Thoracic aorta (tissue), 2 donors: ENCODE results near the gene CCM2L. TPM values are rescaled to one million over a fixed set of nuclear protein-coding genes. Genes with fewer than 3 reads are reported as not detected.

Source experiments
- ATAC-seq: fragments of 150-250 bp; one replicate; pipeline ENCODE4 v1.8.0; 2017; ENCODE audit warnings: low read depth; ENCODE audit not compliant: insufficient number of reproducible peaks, low FRiP score
- DNase-seq: peaks from one replicate; pipeline ENCODE4 v3.0.0-alpha.2; 2020; ENCODE audit warnings: low spot score
- H3K27ac ChIP-seq, 2 donors: fragments of 200-600 bp; sonication (generic); 1 replicate in 1 of 2; 2 replicates in 1 of 2; pipeline ENCODE4 v1.5.1; 2016; ENCODE audit warnings: mild to moderate bottlenecking in 2 of 2, moderate library complexity in 2 of 2
- H3K27me3 ChIP-seq: fragments of 200-600 bp; sonication (generic); replicated peaks from 2 replicates; pipeline ENCODE4 v1.6.0; 2016; ENCODE audit warnings: mild to moderate bottlenecking; ENCODE audit not compliant: insufficient read depth
- H3K36me3 ChIP-seq: fragments of 200-600 bp; sonication (generic); one replicate; pipeline ENCODE4 v1.5.1; 2016
- H3K4me1 ChIP-seq, 2 donors: fragments of 200-600 bp; sonication (generic); 1 replicate in 1 of 2; 2 replicates in 1 of 2; pipeline versions ENCODE4 v1.5.1 to v1.6.0; 2016; ENCODE audit warnings: low read depth in 2 of 2, mild to moderate bottlenecking in 1 of 2; ENCODE audit not compliant: control insufficient read depth in 1 of 2
- H3K4me3 ChIP-seq: fragments of 200-600 bp; sonication (generic); 2 replicates; pipeline ENCODE4 v1.5.1; 2016; ENCODE audit warnings: mild to moderate bottlenecking
- H3K9me3 ChIP-seq: fragments of 200-600 bp; sonication (generic); 2 replicates; pipeline ENCODE4 v1.5.1; 2016
- total RNA-seq, 2 donors: library from RNA; depleted of rRNA; stranded (reverse); fragments of >200 nt; gene quantifications; one replicate each; pipeline versions ENCODE4 v1.1.0 to v1.2.3, GENCODE V29; 2016
- TF ChIP-seq, protein P1 (sequence below): fragments of 200-600 bp; sonication (generic); IDR thresholded peaks from one replicate; pipeline ENCODE4 v1.5.1; 2019; ENCODE audit warnings: antibody characterized with exemption

The CCM2L gene
- total RNA-seq, 2 donors from 2014 or later, result 2.7 to 6.4 TPM

DNA sequence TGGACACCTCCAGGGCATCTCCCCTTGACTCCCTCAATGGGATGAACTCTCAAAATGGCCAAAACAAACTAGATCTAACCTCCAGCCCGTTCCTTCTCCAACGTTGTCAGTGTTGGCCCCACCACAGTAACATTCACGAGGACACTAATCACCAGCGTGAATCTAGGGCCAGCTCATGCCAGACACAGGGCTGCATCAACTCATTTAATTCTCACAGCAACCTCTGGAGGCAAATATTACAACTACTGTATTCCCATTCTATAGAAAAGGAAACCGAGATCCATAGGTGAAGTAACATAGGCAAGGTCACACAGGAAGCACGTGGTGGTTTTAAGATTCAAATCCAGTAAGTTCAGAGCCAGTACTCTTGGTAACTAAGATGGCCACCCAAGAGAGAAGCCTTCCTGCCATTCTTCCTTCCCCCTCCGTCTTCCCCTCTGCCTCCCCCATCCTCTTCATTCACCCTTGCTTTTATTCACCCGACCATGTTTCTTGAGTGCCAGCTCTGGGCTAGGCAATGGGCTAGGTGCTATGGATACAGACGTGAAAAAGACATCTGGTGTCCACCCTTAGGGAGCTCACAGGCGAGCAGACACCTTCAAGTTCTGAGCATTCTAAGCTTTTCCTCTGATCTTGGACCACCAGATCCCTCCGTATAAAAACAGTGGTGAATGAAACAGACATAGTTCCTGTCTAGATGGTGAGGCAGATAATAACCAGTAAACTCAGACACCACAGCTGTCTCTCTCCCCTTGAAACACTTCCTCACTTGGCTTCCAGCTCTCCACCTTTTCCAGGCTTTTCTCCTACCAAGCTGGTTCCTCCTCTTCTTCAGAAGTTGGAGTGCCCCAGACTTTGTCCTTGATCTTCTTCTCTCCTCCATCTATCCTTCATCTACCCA, 9.6 kb downstream of the CCM2L start:
- Histone ChIP-seq H3K27me3 (peaks cover 3% of the 10 kb centered on the region), H3K4me3 (peak overlapping the region; percentile 70), H3K9me3 (no peaks in the 10 kb centered on the region), H3K4me1 (peaks cover 0 to 6% of the 10 kb centered on the region in 2 donors), H3K36me3 (no peaks in the 10 kb centered on the region), H3K27ac (no peak overlapping the region)
- DNase-seq (no peak), ATAC-seq (no peak)
- TF ChIP-seq, protein P1, sequence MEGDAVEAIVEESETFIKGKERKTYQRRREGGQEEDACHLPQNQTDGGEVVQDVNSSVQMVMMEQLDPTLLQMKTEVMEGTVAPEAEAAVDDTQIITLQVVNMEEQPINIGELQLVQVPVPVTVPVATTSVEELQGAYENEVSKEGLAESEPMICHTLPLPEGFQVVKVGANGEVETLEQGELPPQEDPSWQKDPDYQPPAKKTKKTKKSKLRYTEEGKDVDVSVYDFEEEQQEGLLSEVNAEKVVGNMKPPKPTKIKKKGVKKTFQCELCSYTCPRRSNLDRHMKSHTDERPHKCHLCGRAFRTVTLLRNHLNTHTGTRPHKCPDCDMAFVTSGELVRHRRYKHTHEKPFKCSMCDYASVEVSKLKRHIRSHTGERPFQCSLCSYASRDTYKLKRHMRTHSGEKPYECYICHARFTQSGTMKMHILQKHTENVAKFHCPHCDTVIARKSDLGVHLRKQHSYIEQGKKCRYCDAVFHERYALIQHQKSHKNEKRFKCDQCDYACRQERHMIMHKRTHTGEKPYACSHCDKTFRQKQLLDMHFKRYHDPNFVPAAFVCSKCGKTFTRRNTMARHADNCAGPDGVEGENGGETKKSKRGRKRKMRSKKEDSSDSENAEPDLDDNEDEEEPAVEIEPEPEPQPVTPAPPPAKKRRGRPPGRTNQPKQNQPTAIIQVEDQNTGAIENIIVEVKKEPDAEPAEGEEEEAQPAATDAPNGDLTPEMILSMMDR, result no peak

DNA sequence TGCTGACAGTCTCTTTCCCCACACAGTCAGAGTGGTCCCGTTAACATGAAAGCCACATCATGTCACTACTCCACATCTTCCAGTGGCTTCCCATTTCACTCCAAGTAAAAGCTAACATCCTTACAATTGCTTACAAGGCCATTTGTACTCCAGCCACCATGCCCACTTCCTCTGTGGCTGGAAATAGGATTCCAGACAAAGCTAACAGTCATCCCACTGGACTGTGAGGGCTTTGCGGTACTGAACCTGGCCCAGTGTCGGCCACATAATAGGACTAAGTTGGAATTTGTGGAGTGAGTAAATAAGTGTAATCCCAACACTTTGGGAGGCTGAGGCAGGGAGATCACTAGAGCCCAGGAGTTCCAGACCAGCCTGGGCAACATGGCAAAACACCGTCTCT, 10.9 kb downstream of the CCM2L start:
- H3K27ac ChIP-seq, result no peak overlapping the region
- TF ChIP-seq, protein P1, result no peak
- H3K4me1 ChIP-seq, result peaks cover 0 to 6% of the 10 kb centered on the region in 2 donors
- no peaks in the 10 kb centered on the region for H3K9me3 ChIP-seq
- H3K4me3 ChIP-seq, result no peak overlapping the region
- H3K36me3 ChIP-seq, result no peaks in the 10 kb centered on the region
- no peak for DNase-seq
- no peak for ATAC-seq
- H3K27me3 ChIP-seq, result peaks cover 3% of the 10 kb centered on the region

DNA sequence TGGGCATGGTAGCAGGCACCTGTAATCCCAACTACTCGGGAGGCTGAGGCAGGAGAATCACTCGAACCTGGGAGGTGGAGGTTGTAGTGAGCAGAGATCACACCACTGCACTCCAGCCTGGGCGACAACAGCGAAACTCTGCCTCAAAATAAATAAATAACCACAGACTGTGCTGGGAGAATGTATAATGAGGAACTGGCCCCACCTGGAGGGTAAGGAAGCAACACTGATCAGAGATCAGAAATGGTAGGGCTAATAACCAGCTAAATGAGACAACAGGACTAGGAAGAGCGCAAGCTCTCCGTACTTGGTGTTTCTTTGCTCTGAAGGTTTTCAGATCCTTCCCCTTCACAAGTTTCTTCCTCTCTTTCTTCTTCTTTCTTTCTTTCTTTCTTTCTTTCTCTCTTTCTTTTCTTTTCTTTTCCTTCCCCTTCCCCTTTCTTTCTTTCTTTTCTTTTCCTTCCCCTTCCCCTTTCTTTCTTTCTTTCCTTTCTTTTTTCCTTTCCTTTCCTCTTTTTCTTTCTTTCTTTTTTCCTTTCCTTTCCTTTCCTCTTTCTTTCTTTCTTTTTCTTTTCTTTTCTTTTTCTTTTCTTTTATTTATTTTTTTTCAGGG, 14.6 kb downstream of the CCM2L start:
- Histone ChIP-seq H3K36me3 (no peaks in the 10 kb centered on the region), H3K4me1 (no peaks in the 10 kb centered on the region), H3K27me3 (peaks cover 3% of the 10 kb centered on the region), H3K27ac (no peak overlapping the region), H3K9me3 (no peaks in the 10 kb centered on the region), H3K4me3 (no peak overlapping the region)
- ATAC-seq (no peak), DNase-seq (no peak)
- TF ChIP-seq, protein P1, result no peak

DNA sequence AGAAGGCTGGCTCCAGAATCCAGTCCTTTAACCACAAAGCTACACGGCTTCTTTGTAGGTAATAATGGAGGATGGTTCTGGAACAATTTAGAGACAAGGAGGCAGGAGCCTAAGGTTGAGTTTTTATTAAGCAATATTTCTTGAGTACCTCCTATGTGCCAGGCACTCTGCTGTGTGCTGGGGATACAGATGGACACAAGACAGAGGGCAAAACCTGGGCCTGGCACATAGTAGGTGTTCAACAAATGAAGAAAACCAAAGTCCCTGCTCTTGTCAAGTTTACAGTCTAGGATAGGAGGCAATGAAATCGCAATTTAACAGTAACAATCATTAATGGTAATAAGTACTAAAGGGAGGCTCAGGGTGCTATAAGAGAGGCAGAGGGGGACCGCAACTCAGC, 17.4 kb downstream of the CCM2L start:
- Histone ChIP-seq H3K36me3 (no peaks in the 10 kb centered on the region), H3K27me3 (peaks cover under 1% of the 10 kb centered on the region), H3K9me3 (no peaks in the 10 kb centered on the region), H3K27ac (no peak overlapping the region), H3K4me3 (no peak overlapping the region), H3K4me1 (peaks cover 4 to 6% of the 10 kb centered on the region in 2 donors)
- ATAC-seq, result no peak
- DNase-seq, result no peak
- TF ChIP-seq, protein P1, result no peak

DNA sequence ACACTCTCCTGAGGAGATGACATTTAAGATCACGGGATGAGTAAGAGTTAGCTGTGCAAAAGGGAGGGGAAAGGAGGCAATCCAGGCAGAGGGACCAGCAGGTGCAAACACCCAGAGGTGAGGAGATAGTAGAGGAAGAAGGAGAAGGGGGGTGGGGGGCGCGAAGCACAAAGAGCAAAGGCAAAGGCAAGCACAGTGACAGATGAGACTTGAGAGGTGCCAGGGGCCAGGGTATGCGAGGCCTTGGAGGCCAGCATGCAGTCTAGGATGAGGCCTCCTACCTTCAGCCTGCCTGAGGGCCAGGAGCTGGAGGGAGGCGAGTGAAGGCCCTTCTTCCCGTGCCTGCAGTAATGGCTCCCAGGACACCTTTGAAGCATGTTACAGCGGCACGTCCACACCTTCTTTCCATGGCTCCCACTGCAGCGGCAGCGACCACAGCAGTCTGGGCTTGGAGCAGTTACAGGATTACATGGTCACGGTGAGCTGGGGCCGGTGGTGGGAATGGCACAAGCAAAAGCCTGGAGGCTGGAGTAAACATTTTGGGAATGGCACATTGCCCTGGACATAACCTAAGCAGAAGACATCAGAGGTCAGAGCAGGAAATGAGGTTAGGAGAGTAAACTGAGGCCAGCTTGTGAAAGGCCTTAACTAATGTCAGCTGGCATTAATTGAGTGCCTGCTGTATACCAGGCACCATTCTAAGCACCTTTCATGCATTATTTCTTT, 18.6 kb downstream of the CCM2L start:
- Histone ChIP-seq H3K36me3 (no peaks in the 10 kb centered on the region), H3K27ac (no peak overlapping the region), H3K27me3 (no peaks in the 10 kb centered on the region), H3K4me1 (peaks cover 4 to 6% of the 10 kb centered on the region in 2 donors), H3K4me3 (no peak overlapping the region), H3K9me3 (no peaks in the 10 kb centered on the region)
- TF ChIP-seq, protein P1, result no peak
- ATAC-seq (no peak), DNase-seq (no peak)
